Neural cell (in vitro differentiated cells): ENCODE measurements around the gene GUCA1C. TPM values are rescaled to one million over a fixed set of nuclear protein-coding genes. Genes with fewer than 3 reads are reported as not detected.

Experiments used
- H2AFZ ChIP-seq: fragments of 200-600, 300-800 bp; sonication (generic), shearing (Covaris generic); 2 replicates; pipeline ENCODE4 v1.6.0; 2014; ENCODE audit warnings: low read depth, mild to moderate bottlenecking, antibody characterized with exemption, low read length, moderate library complexity
- H3F3A ChIP-seq: fragments of 200-600 bp; shearing (Covaris generic); 2 replicates; pipeline ENCODE4 v1.6.1; 2016; ENCODE audit warnings: mild to moderate bottlenecking, moderate library complexity, mixed read lengths, antibody characterized with exemption, low read length; ENCODE audit not compliant: insufficient read depth, poor library complexity, severe bottlenecking
- H3K27ac ChIP-seq: fragments of 200-600, 300-800 bp; sonication (generic), shearing (Covaris generic); 2 replicates; pipeline ENCODE4 v1.5.1; 2014; ENCODE audit warnings: mild to moderate bottlenecking, low read length, moderate library complexity
- H3K27me3 ChIP-seq: fragments of 300-800, 200-600 bp; sonication (generic), shearing (Covaris generic); 2 replicates; pipeline ENCODE4 v1.6.0; 2014; ENCODE audit warnings: mild to moderate bottlenecking, low read depth, low read length, moderate library complexity; ENCODE audit not compliant: insufficient read depth
- H3K36me3 ChIP-seq: fragments of 300-800, 200-600 bp; sonication (generic), shearing (Covaris generic); 2 replicates; pipeline ENCODE4 v1.5.1; 2014; ENCODE audit warnings: mild to moderate bottlenecking, antibody characterized with exemption, low read length, moderate library complexity; ENCODE audit not compliant: insufficient read depth
- H3K4me2 ChIP-seq: fragments of 300-800, 200-600 bp; sonication (generic), shearing (Covaris generic); 2 replicates; pipeline ENCODE4 v1.6.0; 2014; ENCODE audit warnings: mild to moderate bottlenecking, low read length
- H3K4me3 ChIP-seq: fragments of 300-800, 200-600 bp; sonication (generic), shearing (Covaris generic); 2 replicates; pipeline ENCODE4 v1.5.1; 2014; ENCODE audit warnings: mild to moderate bottlenecking, low read length, moderate library complexity
- H3K79me2 ChIP-seq: fragments of 200-600 bp; shearing (Covaris generic); replicated peaks from 2 replicates; pipeline ENCODE4 v1.6.0; 2014; ENCODE audit warnings: mild to moderate bottlenecking, low read length, moderate library complexity; ENCODE audit not compliant: insufficient read depth
- H3K9ac ChIP-seq: fragments of 300-800, 200-600 bp; sonication (generic), shearing (Covaris generic); 2 replicates; pipeline ENCODE4 v1.6.1; 2016; ENCODE audit warnings: mild to moderate bottlenecking, low read length, mixed read lengths
- H3K9me2 ChIP-seq: fragments of 200-600 bp; shearing (Covaris generic); 2 replicates; pipeline ENCODE4 v1.6.1; 2016; ENCODE audit warnings: mild to moderate bottlenecking, low read length, mixed read lengths; ENCODE audit not compliant: insufficient read depth
- H3K9me3 ChIP-seq: fragments of 200-600, 300-800 bp; sonication (generic), shearing (Covaris generic); 2 replicates; pipeline ENCODE4 v1.6.1; 2016; ENCODE audit warnings: mild to moderate bottlenecking, mixed run types, low read length, moderate library complexity, mixed read lengths
- H4K20me1 ChIP-seq: fragments of 200-600 bp; shearing (Covaris generic); 2 replicates; pipeline ENCODE4 v1.6.1; 2016; ENCODE audit warnings: mild to moderate bottlenecking, mixed run types; ENCODE audit not compliant: insufficient read depth
- CTCF ChIP-seq: fragments of 450-650 bp; IDR thresholded peaks from 2 replicates; pipeline ENCODE4 v1.5.1; 2014; ENCODE audit warnings: antibody characterized with exemption, mild to moderate bottlenecking, moderate library complexity; ENCODE audit not compliant: poor library complexity, severe bottlenecking
- EP300 ChIP-seq: fragments of 450-650 bp; conservative IDR thresholded peaks from 2 replicates; pipeline ENCODE4 v1.6.1; 2014; ENCODE audit warnings: antibody characterized with exemption, mild to moderate bottlenecking, moderate library complexity; ENCODE audit not compliant: poor library complexity, severe bottlenecking
- EZH2 ChIP-seq: fragments of 200-600, 300-800 bp; shearing (Covaris generic), sonication (generic); IDR thresholded peaks from 2 replicates; pipeline ENCODE4 v1.6.1; 2014; ENCODE audit warnings: antibody characterized with exemption, low read length, borderline replicate concordance, mild to moderate bottlenecking; ENCODE audit not compliant: insufficient read depth, poor library complexity, severe bottlenecking
- MXI1 ChIP-seq: fragments of 450-650 bp; conservative IDR thresholded peaks from 2 replicates; pipeline ENCODE4 v1.6.1; 2014; ENCODE audit warnings: antibody characterized with exemption, mild to moderate bottlenecking; ENCODE audit not compliant: poor library complexity, severe bottlenecking
- POLR2AphosphoS5 ChIP-seq: IDR thresholded peaks from 2 replicates; pipeline ENCODE4 v1.6.1; 2012
- RAD21 ChIP-seq: fragments of 450-650 bp; conservative IDR thresholded peaks from 2 replicates; pipeline ENCODE4 v1.6.1; 2014; ENCODE audit warnings: antibody characterized with exemption, mild to moderate bottlenecking, moderate library complexity
- SMC3 ChIP-seq: fragments of 450-650 bp; conservative IDR thresholded peaks from 2 replicates; pipeline ENCODE4 v1.6.1; 2014; ENCODE audit warnings: antibody characterized with exemption, mild to moderate bottlenecking, moderate library complexity; ENCODE audit not compliant: poor library complexity
- TAF1 ChIP-seq: IDR thresholded peaks from 2 replicates; pipeline ENCODE4 v1.6.1; 2012; ENCODE audit warnings: low read depth
- polyA plus RNA-seq: library from polyadenylated mRNA; depleted of rRNA; stranded (reverse); fragments of >200 nt; gene quantifications from 2 replicates; pipeline ENCODE4 v1.2.3, GENCODE V29; 2014
- TF ChIP-seq, protein P1 (sequence below): IDR thresholded peaks from 2 replicates; pipeline ENCODE4 v1.6.1; 2012; ENCODE audit warnings: borderline replicate concordance

The GUCA1C gene
- polyA plus RNA-seq, 1 donor from 2014 or later = not detected

DNA sequence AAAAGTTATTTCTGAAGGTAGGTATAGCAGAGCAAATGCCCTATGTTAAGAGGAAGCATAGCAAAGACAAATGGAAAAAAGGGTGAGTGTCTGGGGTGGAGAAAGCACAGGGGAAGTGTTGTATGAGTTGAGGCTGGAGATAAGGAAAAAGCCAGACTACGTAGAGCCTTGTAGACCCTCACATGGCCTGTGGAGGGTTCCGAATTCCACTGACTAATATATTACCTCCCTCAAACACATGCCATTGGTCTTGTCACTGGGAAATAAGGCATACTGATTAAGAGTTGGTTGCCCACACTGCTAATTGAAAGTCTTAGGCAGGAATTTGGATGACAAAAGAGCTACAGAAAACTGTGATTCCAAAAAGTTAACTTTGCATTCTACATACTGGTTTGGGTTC is 65.9 kb downstream of the GUCA1C start:
- Histone ChIP-seq H3K79me2 (no peaks in the 10 kb centered on the region), H3K9me3 (no peaks in the 10 kb centered on the region), H3K9ac (no peak overlapping the region), H4K20me1 (no peaks in the 10 kb centered on the region), H3K27ac (no peak overlapping the region), H3K4me2 (no peak overlapping the region), H3K36me3 (no peaks in the 10 kb centered on the region), H3K9me2 (no peaks in the 10 kb centered on the region), H3K4me3 (no peak overlapping the region), H2AFZ (no peak overlapping the region), H3K27me3 (no peaks in the 10 kb centered on the region), H3F3A (no peaks in the 10 kb centered on the region)
- no peak for TF ChIP-seq RAD21
- no peak for TF ChIP-seq SMC3
- no peak for TF ChIP-seq TAF1
- no peak for TF ChIP-seq EZH2
- no peak for TF ChIP-seq EP300
- TF ChIP-seq, protein P1, sequence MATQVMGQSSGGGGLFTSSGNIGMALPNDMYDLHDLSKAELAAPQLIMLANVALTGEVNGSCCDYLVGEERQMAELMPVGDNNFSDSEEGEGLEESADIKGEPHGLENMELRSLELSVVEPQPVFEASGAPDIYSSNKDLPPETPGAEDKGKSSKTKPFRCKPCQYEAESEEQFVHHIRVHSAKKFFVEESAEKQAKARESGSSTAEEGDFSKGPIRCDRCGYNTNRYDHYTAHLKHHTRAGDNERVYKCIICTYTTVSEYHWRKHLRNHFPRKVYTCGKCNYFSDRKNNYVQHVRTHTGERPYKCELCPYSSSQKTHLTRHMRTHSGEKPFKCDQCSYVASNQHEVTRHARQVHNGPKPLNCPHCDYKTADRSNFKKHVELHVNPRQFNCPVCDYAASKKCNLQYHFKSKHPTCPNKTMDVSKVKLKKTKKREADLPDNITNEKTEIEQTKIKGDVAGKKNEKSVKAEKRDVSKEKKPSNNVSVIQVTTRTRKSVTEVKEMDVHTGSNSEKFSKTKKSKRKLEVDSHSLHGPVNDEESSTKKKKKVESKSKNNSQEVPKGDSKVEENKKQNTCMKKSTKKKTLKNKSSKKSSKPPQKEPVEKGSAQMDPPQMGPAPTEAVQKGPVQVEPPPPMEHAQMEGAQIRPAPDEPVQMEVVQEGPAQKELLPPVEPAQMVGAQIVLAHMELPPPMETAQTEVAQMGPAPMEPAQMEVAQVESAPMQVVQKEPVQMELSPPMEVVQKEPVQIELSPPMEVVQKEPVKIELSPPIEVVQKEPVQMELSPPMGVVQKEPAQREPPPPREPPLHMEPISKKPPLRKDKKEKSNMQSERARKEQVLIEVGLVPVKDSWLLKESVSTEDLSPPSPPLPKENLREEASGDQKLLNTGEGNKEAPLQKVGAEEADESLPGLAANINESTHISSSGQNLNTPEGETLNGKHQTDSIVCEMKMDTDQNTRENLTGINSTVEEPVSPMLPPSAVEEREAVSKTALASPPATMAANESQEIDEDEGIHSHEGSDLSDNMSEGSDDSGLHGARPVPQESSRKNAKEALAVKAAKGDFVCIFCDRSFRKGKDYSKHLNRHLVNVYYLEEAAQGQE = no peak
- TF ChIP-seq CTCF = no peak
- TF ChIP-seq POLR2AphosphoS5 = no peak
- no peak for TF ChIP-seq MXI1

GRCh38 chr3:108887121-108887520 is 66.6 kb downstream of the GUCA1C start:
- no peak overlapping the region for H3K27ac ChIP-seq
- no peak overlapping the region for H3K4me3 ChIP-seq
- no peaks in the 10 kb centered on the region for H4K20me1 ChIP-seq
- H3K79me2 ChIP-seq = no peaks in the 10 kb centered on the region
- H3K9ac ChIP-seq = no peak overlapping the region
- no peaks in the 10 kb centered on the region for H3K9me2 ChIP-seq
- H3F3A ChIP-seq = no peaks in the 10 kb centered on the region
- no peak for TF ChIP-seq EP300
- TF ChIP-seq CTCF = no peak
- TF ChIP-seq MXI1 = no peak
- TF ChIP-seq, protein P1 = no peak
- no peak for TF ChIP-seq SMC3
- no peak for TF ChIP-seq TAF1
- TF ChIP-seq RAD21 = no peak
- no peak for TF ChIP-seq POLR2AphosphoS5
- no peak overlapping the region for H3K4me2 ChIP-seq
- H3K36me3 ChIP-seq = no peaks in the 10 kb centered on the region
- no peaks in the 10 kb centered on the region for H3K27me3 ChIP-seq
- no peaks in the 10 kb centered on the region for H3K9me3 ChIP-seq
- no peak overlapping the region for H2AFZ ChIP-seq
